Measurements from ENCODE around the gene LARP4. TPM values are rescaled to one million over a fixed set of nuclear protein-coding genes. Genes with fewer than 3 reads are reported as not detected.

The LARP4 gene
- total RNA-seq, 2 experiments from 2014 or later, result 32.9 to 84.1 TPM

DNA sequence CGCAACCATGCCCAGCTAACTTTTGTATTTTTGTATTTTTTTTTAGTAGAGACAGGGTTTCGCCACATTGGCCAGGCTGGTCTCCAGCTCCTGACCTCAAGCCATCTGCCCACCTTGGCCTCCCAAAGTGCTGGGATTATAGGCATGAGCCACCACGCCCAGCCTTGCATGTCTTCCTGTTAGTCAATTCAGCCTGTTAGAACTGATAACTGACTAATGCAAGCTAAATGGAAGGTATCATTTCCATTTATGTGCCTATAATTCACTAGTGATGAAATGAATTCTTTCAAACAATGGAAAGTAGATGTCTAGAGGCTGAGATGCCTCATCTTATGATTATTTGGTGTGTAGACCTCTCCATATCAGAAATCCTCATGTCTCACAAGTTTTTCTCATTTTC lies 66.8 kb downstream of the LARP4 start:
- no peak overlapping the region for H3K4me2 ChIP-seq (ENCODE audit: low read length)
- ChIA-PET POLR2A (interaction anchor here (0.5 to 0.7 kb wide), 3 partner anchors 16 to 1571 kb away, joined by 3 to 5 read pairs (median 3); no protein-coding TSS in a partner anchor), CTCF (ENCODE audit: unreplicated experiment) (no interaction called here)
- no peaks in the 10 kb centered on the region for H3K79me2 ChIP-seq (ENCODE audit: insufficient read depth, low read depth, low read length)
- H3K4me3 ChIP-seq (ENCODE audit: low read depth, low read length, poor library complexity, severe bottlenecking), result no peak overlapping the region
- DNase-seq (ENCODE audit: low spot score), result no peak
- H3K9me3 ChIP-seq (ENCODE audit: low read length), result peaks cover 5% of the 10 kb centered on the region
- H3K4me1 ChIP-seq (ENCODE audit: insufficient read depth, low read length, poor library complexity, severe bottlenecking), result no peaks in the 10 kb centered on the region
- intact Hi-C loops (cut with micrococcal nuclease; ENCODE audit: unreplicated experiment), result no loop called here
- no peak overlapping the region for H3K27ac ChIP-seq (ENCODE audit: low read depth, low read length, poor library complexity, severe bottlenecking)
- no peak for TF ChIP-seq EZH2phosphoT487 (IDR thresholded peaks at IDR 0.05; ENCODE audit: borderline replicate concordance, low read depth, low read length)
- TF ChIP-seq, protein P1, sequence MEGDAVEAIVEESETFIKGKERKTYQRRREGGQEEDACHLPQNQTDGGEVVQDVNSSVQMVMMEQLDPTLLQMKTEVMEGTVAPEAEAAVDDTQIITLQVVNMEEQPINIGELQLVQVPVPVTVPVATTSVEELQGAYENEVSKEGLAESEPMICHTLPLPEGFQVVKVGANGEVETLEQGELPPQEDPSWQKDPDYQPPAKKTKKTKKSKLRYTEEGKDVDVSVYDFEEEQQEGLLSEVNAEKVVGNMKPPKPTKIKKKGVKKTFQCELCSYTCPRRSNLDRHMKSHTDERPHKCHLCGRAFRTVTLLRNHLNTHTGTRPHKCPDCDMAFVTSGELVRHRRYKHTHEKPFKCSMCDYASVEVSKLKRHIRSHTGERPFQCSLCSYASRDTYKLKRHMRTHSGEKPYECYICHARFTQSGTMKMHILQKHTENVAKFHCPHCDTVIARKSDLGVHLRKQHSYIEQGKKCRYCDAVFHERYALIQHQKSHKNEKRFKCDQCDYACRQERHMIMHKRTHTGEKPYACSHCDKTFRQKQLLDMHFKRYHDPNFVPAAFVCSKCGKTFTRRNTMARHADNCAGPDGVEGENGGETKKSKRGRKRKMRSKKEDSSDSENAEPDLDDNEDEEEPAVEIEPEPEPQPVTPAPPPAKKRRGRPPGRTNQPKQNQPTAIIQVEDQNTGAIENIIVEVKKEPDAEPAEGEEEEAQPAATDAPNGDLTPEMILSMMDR (conservative IDR thresholded peaks at IDR 0.05; ENCODE audit: low read length), result no peak
- H3K9me2 ChIP-seq (ENCODE audit: insufficient read depth, low read length), result no peaks in the 10 kb centered on the region
- peaks cover 90% of the 10 kb centered on the region for H3K36me3 ChIP-seq (ENCODE audit: insufficient read depth, low read length)
- H2AFZ ChIP-seq (ENCODE audit: low read length), result no peak overlapping the region
- no peaks in the 10 kb centered on the region for H4K20me1 ChIP-seq (ENCODE audit: insufficient read depth, low read length)
- BruUV-seq (replicated peaks), result no TSS peak

DNA sequence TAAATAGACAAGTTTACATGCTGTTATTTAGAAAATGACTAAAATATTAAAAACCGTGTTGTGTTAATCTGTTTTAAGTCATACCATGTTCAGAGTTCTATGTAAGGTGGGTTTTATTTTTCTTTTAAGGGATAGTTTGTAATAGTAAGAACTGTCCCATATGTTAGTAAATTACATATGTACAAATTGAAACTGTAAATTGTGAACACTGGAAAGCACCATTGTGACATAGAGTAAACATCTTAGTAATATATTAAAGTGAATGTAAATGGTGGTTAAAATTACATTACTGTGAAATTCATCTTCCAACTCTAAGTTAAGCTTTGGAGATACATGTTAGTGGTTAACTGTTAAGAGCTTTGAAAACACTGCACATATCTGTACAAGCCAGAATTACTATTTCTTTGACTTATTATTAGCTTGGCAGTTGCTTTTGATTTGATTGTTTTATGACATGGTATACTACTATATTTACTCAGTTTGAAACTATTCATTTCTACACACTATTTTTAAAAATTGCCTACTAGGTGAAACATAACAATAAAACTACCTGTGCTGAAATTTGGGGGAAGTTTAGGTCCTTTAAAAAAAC lies 76.7 kb downstream of the LARP4 start:
- Histone ChIP-seq H3K4me1 (ENCODE audit: insufficient read depth, low read length, poor library complexity, severe bottlenecking) (no peaks in the 10 kb centered on the region), H4K20me1 (ENCODE audit: insufficient read depth, low read length) (no peaks in the 10 kb centered on the region), H3K4me2 (ENCODE audit: low read length) (no peak overlapping the region), H2AFZ (ENCODE audit: low read length) (no peak overlapping the region), H3K36me3 (ENCODE audit: insufficient read depth, low read length) (peaks cover 64% of the 10 kb centered on the region), H3K27ac (ENCODE audit: low read depth, low read length, poor library complexity, severe bottlenecking) (no peak overlapping the region), H3K9me3 (ENCODE audit: low read length) (no peaks in the 10 kb centered on the region), H3K79me2 (ENCODE audit: insufficient read depth, low read depth, low read length) (no peaks in the 10 kb centered on the region), H3K4me3 (ENCODE audit: low read depth, low read length, poor library complexity, severe bottlenecking) (no peak overlapping the region), H3K9me2 (ENCODE audit: insufficient read depth, low read length) (no peaks in the 10 kb centered on the region)
- POLR2A ChIA-PET, result interaction anchor here (1.3 kb wide), 1 partner anchor 10 kb away, joined by 4 read pairs; no protein-coding TSS in a partner anchor
- intact Hi-C loops (cut with micrococcal nuclease; ENCODE audit: unreplicated experiment), result no loop called here
- BruUV-seq (replicated peaks), result TSS peak; percentile 50
- DNase-seq (ENCODE audit: low spot score), result no peak
- CTCF ChIA-PET (ENCODE audit: unreplicated experiment), result no interaction called here
- no peak for TF ChIP-seq EZH2phosphoT487 (IDR thresholded peaks at IDR 0.05; ENCODE audit: borderline replicate concordance, low read depth, low read length)
- TF ChIP-seq, protein P1 (conservative IDR thresholded peaks at IDR 0.05; ENCODE audit: low read length), result no peak

DNA sequence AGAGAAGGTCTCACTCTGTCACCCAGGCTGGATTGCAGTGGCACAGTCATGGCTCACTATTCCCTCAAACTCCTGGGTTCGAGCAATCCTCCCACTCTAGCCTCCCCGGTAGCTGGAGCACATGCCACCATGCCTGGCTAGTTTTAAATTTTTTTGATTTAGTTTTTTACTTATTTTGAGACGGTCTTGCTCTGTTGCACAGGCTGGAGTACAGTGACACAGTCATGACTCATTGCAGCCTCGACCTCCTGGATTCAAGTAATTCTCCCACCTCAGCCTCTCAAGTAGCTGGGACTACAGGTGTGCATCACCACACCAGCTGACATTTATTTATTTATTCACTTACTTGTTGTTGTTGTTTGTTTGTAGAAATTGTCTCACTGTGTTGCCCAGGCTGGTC lies 81.9 kb downstream of the LARP4 start:
- Histone ChIP-seq H3K27ac (ENCODE audit: low read depth, low read length, poor library complexity, severe bottlenecking) (no peak overlapping the region), H3K4me3 (ENCODE audit: low read depth, low read length, poor library complexity, severe bottlenecking) (no peak overlapping the region), H3K9me2 (ENCODE audit: insufficient read depth, low read length) (no peaks in the 10 kb centered on the region), H3K4me2 (ENCODE audit: low read length) (no peak overlapping the region), H3K79me2 (ENCODE audit: insufficient read depth, low read depth, low read length) (no peaks in the 10 kb centered on the region), H3K4me1 (ENCODE audit: insufficient read depth, low read length, poor library complexity, severe bottlenecking) (no peaks in the 10 kb centered on the region), H4K20me1 (ENCODE audit: insufficient read depth, low read length) (no peaks in the 10 kb centered on the region), H3K9me3 (ENCODE audit: low read length) (no peaks in the 10 kb centered on the region), H3K36me3 (ENCODE audit: insufficient read depth, low read length) (peaks cover 15% of the 10 kb centered on the region), H2AFZ (ENCODE audit: low read length) (no peak overlapping the region)
- ChIA-PET POLR2A (interaction anchor here (0.5 kb wide), 1 partner anchor 58 kb away, joined by 3 read pairs; no protein-coding TSS in a partner anchor), CTCF (ENCODE audit: unreplicated experiment) (no interaction called here)
- TF ChIP-seq, protein P1 (conservative IDR thresholded peaks at IDR 0.05; ENCODE audit: low read length), result no peak
- no peak for TF ChIP-seq EZH2phosphoT487 (IDR thresholded peaks at IDR 0.05; ENCODE audit: borderline replicate concordance, low read depth, low read length)
- no peak for DNase-seq (ENCODE audit: low spot score)
- intact Hi-C loops (cut with micrococcal nuclease; ENCODE audit: unreplicated experiment), result no loop called here
- BruUV-seq (replicated peaks), result no TSS peak
